Measurements from ENCODE around the gene MARCO. TPM values are rescaled to one million over a fixed set of nuclear protein-coding genes. Genes with fewer than 3 reads are reported as not detected.
"Not testable (repeated sequence)": the region's sequence is repeated elsewhere in the genome, so short reads cannot be mapped to it uniquely, and the experiment has no call there.

Gene MARCO
- total RNA-seq, 1 donor from 2014 or later, result 1.7 TPM

DNA sequence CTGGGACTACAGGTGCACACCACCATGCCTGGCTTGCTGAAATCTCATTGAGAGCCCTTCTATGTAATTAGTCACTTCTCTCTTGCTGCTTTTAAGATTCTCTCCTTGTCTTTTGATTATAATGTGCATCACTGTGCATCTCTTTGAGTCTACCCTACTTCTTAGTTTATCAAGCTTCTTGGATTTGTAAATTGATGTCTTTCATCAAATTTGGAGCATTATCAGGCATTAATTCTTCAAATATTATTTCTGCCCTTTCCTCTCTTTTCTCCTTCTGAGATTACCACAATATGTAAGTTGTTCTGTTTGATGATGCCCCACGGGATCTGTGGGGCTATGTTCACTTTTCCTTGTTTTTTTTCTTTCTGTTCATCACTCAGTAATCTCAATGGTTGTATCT is 9.0 kb upstream of the MARCO start:
- no peak for DNase-seq

DNA sequence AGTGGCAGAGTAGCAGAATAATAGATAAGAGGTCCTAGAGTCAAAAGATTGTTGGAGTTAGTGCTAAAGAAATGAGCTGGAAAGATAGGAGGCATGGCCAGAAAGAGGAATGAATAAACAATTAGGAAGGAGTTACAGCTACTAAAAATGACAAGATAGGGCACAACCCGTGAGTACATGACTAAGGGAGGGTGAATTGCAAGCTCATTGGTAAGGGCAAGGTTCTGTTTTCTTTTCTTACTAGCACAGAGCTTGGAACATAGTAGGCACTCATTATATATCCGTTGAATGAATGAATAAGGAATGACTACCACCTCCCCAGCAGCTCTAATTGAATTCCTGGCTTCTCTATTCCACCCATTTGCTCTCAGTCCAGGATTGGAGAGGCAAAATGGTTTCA is 5.7 kb upstream of the MARCO start:
- no peak for DNase-seq

DNA sequence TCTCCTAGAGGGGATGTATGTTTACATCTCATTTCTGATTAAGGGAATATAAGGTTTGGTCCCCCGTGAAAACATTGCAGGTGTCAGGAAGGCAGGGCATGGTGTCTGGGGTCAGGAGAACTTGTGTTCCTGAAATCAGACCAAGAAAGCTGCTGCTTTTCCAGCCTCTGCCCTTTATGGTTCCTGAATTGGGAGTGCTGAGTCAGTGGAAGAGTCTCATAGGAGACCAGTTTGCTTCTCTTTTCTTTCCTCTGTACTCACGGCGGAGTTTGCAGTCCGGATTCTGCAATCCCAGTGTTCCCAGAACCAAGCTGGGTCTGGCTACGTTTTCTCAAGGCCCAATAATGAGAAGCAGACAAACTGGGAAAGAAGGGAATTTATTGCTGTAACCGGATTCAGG is 5.1 kb upstream of the MARCO start:
- DNase-seq, result no peak

DNA sequence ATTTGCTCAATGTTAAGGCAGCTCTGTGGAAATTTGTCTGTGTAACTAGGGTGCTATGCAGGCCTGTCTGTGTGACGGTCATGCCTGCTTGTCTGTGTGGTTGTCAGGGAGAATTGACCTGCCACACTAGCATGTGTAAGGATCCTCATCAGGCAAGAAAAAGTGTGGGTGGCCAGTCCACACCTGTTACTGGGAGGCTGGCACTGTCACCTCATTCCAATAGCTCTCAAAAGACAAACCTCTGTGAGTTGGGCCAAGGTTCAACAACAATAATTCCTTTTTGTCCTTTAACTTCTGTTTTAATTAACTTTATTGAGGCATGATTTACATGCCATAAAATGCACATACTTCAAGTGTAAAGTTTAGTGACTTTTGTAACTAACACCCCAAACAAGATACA is 4.2 kb upstream of the MARCO start:
- no peak for DNase-seq

DNA sequence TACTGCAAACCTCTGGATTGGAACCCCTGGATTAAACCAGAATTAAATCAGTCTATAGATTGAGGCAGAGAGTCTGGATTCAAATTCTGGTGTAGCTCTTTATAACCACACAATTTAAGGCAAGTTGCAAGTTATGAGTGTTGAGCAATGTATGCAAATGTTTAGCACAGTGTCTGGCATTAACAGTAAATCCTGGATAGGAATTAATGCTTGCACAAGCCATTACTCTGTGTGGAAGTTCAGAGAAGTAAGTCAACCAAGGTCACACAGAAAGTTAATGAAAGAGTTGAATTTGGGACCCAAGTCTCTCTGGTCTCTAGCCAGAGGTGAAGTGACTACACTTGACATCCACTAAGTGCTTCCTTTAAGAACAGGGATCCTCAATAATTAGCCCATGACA is 2.0 kb upstream of the MARCO start:
- DNase-seq, result no peak

DNA sequence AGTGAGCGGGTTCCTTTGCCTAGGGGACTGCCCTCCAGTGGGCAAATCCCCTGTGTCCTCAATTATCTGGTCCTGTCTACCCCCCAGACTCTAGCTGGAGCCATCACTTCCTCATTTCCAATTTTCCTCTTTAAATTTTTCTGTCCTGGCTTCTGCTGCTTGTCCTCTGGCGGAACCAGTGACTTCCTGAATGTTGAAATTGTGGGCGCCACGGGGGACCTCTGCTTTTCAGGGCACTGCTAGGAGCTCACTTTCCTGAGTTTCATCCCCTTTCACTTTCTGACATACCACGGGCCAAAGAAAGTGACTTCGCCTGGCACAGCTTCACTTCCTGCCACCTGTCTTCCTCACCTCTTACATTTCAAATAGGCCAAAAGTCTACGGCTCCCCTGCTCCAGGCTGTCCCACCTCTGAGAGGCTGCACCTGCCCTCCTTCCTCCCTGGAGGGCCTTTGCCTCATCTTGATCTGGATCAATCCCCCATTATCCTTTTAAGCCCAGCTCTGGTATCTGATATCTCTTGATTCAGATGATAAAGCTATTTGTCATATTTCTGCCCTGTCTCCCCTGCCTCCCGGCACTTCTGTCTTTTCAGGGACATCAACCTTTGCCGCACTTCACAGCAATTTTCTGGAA is 1.4 kb upstream of the MARCO start:
- DNase-seq, result no peak

DNA sequence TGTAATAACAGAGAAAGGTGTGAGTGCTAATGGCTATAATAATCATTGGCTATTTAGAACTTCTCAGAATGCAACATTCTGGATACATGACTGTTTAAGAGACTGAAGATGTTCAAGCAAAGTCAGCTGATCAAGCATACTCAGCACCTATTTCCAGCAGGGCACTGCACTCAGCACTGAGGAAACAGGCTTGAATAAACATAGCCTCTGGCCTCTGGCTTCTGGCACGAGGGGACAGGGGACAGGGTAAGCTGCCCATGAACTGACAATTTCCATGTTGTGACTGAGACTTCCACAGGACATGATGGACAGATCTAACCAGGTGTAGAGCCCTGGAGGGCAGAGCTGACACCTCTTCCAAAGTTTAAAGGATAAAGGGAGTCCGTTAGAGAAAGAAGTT is 1.3 kb downstream of the MARCO start:
- no peak for DNase-seq

DNA sequence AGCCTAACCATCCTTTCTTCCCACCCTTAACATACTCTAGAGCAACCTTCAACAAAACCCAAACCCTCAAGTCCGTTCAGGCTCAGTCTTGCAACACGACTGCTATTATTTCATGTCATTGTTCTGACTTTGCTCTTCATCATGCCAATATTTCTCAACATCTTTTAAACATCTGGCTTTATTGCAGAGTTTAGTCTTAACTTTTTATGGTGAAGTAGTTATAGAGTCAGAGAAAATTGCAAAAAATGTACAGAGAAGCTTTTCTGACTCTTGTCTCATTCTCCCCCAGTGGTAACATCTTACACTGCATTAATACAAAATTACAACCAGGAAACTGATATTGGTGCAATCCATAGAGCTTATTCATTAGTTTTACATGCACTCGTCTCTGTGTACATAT is 3.9 kb downstream of the MARCO start:
- DNase-seq, result peak; percentile 32

DNA sequence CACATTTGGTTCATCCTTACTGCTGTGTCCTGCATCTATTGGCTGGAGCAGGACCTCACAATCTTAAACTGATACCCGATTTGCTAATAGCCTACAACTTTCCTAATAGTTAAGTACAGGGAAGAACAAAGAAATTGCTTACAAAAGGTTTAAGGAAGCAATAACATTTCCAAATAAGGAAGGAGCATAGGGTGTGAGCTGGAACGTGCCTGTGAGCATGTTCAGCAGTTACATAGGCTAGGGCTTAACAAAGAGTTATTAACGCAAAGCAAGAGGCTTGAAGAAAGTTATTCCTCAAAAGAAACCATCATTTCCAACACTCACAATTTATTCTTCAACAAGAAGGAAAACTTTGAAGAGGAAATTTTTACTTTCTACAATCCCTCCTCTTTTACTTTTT is 6.3 kb downstream of the MARCO start:
- not testable (repeated sequence) for DNase-seq

DNA sequence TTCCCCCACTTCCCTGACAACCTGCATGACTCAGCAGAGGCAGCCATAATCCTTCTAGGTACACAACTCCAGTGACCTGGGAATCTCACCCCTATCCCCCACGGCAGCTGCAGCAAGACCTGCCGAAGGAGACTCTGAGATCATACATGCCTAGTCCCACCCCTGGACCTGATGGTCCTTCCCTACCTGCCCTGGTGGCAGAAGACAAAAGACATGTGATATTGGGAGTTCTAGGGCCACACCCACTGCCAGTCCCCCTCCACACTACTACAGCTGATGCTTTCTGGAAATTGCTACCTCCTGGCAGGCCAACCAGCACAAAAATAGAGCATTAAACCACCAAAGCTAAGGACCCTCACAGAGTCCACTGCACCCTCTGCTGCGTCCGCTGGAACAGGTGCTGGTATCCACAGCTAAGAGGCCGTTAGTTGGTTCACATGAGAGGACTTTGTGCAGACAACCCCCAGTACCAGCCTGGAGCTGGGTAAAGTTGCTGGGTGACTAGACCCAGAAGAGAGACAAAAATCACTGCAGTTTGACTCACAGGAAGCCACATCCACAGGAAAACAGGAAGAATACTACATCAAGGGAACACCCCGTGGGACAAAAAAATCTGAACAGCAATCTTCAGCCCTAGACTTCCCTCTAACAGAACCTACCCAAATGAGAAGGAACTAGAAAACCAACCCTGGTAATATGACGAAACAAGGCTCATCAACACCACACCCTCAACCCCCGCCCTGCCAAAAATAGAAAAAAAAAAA is 12.5 kb downstream of the MARCO start:
- DNase-seq, result no peak

DNA sequence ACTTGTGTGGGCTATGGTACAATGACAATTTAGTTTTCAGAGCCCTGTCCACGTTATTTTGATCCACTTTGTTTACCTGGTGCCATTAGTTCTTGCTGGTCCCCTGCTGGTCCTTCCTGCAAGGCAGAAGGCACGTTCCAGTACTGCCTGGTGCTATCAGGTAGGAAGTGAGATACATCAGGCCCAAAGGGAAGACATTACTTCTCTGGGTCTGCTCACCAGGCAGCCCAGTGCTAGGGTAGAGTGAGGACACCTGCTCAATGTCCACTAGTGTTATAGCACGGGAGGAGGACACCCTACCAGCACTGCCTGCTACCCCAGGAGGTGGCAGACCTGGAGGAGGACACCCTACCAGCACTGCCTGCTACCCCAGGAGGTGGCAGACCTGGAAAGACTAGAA is 23.7 kb downstream of the MARCO start:
- no peak for DNase-seq

DNA sequence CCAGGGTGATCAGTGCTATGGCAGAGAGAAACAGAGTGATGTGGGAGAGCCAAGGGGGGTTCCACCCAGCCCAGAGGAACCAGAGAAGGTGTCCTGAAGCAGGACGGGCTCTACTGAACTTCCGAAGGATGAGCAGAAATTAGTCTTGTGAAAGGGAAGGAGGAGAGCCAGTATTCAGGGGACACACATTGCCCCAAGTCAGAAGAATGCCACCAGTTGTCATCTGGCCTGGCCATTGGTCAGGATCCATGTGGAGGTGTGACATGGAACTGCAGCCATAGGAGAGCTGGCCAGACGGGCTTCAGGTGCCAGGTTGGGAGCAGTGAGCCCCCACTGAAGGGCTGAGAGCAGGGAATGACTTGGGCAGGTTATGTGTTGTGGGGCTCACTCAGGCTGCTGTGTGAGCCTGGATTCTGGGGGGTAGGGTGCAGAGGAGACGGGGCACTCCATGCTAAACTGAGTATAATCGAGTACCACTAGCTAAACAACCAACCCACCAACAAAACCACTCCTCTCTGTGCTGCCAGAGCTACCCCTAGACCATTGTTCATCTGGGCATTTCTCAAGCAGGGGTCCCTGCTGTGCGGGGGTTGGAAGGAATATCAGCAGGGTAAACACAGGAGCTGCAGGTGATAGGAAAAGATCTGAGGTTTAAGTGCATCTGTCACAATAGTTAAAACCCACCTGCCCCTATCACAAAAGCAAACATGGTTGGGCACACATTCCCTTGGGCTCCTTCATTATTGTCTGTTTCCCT is 25.3 kb downstream of the MARCO start:
- no peak for DNase-seq

DNA sequence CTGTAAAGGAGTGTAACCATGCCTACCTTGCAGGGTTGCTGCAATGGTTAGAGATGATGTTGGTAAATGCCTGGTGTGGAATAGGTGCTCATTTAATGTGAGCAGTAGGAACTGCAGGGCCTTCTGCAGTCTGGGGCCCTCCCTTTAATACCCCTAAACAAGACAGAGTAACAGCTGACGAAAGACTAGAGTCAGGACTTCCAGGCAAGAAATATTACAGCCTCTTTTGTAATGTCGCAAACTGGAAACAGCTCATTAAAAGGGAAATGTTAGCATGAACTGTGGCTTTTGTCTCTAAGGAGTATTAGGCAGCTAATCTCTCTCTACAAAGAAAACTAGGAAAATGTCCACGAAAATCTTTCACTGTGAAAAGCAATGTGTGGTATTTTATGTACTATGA is 26.0 kb downstream of the MARCO start:
- no peak for DNase-seq

DNA sequence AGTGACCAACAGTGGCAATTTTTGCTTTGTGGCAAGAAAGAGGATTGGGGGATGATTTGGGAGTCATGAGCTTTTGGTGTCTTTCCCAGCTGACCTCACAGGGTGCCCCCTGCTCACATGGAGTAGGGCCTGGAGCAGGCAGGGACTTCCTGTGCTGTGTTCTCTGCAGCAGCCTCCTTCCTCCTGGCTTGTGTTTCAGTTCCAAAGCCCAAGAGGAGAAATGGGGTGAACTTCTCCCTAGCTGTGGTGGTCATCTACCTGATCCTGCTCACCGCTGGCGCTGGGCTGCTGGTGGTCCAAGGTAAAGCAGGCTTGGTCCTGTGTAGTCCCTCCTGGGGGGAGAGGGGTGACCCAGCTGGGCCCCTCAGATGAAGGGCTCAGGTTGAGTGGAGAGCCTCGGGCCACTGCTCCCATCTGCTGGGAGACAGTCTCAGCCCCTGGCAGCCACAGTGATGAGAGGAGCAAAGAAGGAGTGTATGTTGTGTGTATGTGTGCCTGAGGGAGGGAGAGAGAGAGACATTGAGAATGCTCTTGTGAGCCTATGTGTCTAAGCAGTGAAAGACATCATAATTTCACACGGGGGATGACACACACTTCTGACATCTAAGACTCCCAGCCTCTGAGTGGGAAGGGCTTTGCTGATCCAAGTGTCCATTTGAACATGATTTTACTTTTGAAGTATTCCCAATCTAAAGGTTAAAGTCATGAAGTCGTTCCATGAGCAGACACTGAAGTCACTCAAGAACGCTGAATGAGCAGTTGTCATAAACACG is 27.2 kb downstream of the MARCO start:
- DNase-seq, result no peak

DNA sequence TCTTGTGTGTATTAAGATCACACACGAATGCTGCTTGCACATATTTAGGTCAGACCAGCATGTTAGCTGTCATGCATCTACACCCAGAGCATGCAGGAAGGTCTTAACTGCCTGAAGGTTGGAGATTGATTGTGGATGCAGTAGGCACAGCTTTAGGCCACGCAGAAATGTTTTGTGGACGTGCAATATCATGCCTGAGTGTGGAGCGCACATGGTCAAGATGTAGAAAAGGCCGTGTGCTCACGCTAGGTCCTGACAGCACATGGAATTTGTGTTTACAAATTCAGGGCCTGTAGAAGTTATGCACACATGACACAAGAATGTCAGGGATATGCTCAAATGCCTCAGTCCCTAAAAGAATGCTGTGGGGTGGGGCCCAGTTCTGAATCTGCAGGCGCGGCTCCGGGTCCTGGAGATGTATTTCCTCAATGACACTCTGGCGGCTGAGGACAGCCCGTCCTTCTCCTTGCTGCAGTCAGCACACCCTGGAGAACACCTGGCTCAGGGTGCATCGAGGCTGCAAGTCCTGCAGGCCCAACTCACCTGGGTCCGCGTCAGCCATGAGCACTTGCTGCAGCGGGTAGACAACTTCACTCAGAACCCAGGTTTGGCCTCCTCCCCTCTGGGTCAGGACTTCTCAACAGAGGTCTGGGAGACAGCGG is 27.9 kb downstream of the MARCO start:
- no peak for DNase-seq

DNA sequence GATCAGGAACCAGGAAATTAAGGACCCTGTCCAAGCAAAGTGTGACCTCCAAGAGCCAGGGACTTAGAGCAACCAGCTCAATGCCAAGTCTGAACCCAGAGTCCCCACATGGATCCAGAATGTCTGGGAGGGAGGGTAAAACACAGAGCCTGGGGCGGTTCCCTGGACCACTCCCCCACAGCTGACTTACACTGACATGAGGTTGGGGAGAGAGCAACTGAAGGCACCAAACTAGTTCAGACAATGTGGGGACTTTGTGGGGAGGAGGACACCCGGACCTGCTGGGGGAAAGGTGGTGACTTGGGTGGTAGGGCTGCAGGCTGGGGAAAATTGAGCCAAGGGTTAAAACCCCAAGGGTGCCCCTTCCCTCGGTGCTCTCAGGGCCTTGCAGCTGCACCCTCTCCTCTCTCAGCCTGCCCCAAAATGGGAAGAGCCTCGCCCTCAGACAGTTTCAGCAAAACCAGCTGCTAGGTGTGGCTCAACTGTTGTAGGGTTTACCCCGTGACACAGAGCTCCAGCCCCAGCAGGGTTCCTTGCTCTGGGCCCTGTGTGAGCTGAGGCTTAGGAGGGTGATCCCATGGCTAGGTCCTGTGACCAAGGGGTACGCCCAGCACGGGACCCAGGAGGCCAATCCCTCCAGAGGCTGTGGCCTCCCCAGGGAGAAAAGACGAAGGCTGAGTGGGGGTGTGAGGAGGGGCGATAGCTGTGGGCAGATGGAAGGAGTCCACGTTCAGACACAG is 28.6 kb downstream of the MARCO start:
- no peak for DNase-seq

DNA sequence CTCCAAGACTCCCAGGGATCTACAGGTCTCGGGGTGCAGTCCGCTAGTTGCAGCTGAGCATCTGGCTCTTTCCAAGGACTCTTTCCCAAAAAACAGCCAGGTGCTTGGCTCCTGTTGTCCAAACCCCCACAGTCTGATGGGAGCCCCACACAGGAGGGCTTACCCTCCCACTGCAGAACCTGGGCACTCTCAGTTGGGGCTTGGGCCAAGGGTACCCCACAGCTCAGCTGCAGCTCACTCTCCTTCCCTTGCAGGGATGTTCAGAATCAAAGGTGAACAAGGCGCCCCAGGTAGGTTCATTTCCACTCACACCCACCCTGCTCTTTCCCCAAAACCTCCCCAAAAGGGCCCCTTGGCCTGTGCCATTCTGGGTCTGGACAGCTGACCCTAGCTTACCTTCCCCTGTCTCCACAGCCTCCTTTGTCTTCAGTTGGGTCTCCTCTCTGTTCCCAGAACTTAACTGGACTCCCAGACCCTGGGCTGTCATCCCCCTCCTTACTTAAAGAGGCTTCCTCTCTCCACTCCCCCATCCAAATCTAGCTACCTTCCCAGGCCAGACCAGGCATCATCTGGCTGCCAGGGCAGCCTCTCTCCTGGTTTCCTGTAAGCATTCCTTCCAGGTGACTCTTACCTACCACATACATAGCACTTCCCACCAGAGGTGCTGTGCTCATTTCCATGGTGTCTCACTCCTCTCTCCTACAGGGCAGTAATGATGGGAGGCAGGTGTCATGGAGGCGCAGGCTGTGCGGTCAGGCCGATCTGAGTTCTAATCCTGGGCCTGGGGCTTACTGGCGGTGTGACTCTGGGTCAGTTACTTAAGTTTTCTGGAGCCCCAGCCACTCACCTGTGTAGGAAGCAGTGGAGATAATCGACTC is 29.5 kb downstream of the MARCO start:
- no peak for DNase-seq

DNA sequence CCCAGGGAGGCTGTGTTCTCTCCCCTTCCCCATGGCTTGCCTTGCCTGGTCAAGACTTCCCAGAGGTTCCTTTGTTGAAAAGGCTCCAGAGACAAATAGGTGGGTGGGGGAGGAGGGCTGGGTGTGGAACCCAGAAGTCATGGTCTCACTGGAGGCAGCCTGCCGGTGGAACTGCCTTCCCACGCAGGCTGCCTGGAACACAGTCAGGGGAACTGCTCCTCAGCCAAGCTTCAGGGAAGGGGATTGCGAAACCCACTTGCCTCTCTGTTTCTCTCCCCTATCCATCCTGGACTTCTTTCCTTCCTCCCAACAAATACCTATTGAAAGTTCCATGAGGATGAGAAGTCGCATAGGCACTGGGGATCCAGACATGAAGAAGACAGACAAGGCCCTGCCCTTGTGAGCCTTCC is 31.6 kb downstream of the MARCO start:
- no peak for DNase-seq

DNA sequence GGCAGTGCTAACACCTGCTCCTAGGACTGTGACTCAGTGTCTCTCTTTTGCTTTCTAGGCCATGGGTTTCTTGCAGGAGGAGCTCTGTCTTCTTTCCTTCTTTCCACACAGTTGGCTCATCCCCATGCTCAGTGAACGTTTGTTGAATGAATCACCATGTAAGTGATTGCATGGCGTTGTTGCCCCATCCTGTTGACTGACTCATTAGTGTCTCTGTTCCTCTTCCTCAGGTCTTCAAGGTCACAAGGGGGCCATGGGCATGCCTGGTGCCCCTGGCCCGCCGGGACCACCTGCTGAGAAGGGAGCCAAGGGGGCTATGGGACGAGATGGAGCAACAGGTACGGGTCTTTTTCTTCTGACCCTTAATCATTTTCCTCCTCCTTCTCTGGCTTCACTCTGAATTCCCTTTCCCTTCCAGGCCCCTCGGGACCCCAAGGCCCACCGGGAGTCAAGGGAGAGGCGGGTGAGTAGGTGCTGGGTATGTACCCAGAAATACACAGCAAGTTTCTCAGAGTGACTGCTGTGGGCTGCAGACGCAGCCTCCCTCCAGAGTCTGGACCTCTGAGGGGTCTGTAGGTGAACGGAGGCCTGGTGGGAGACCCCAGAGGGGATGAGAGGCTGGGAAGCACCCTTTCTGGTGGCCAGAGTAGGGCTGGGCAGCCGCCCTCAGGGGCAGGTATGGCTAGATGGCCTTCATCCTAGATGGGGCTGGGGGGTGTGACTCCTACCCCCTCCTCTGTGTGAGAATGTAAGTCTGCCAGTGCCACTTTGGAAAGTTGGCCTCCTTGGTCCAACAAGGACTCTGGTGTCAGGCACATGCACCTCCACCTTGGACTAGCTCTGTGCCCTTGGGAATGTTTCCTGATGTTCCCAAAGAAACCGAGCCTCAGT is 32.4 kb downstream of the MARCO start:
- no peak for DNase-seq
